B cell (primary cell): ENCODE measurements around the gene KLHL2. TPM values are rescaled to one million over a fixed set of nuclear protein-coding genes. Genes with fewer than 3 reads are reported as not detected.

ENCODE experiments used
- ATAC-seq: fragments of 200-7000 bp; cut with Tn5 transposase; one replicate; pipeline ENCODE4 v1.10.0; 2021; ENCODE audit warnings: low read depth, mild to moderate bottlenecking, moderate number of reproducible peaks, moderate library complexity
- CTCF ChIA-PET: fragments of 350-600 bp; sonication (Branson Sonifier 250); formaldehyde crosslinking; loops from one replicate; lab custom pipeline; 2021; ENCODE audit warnings: antibody characterized with exemption, inconsistent platforms; lab: Charles Lee
- POLR2A ChIA-PET: fragments of 350-600 bp; sonication (Branson Sonifier 250); formaldehyde crosslinking; loops from one replicate; lab custom pipeline; 2021; ENCODE audit warnings: antibody characterized with exemption; lab: Charles Lee
- DNase-seq: peaks from one replicate; pipeline ENCODE4 v3.0.0; 2013
- H2AFZ ChIP-seq: 2 replicates; pipeline ENCODE4 v1.6.1; 2012; ENCODE audit warnings: mild to moderate bottlenecking, low read depth, low read length; ENCODE audit not compliant: insufficient read depth, poor library complexity, severe bottlenecking
- H3K27ac ChIP-seq, 2 donors: 1 replicate in 1 of 2; 2 replicates in 1 of 2; pipeline ENCODE4 v1.5.1; 2012 to 2013; ENCODE audit warnings: low read length in 2 of 2, mild to moderate bottlenecking in 2 of 2, moderate library complexity in 1 of 2
- H3K27me3 ChIP-seq, 4 experiments: fragments of 200-600 bp in 1 of 4; sonication (generic) in 1 of 4; replicated peaks in 1 of 4; 1 replicate in 2 of 4; 2 replicates in 2 of 4; pipeline versions ENCODE4 v1.6.1 to v1.7.0; 2013 to 2016; ENCODE audit warnings: low read length in 3 of 4, mild to moderate bottlenecking in 2 of 4, mixed read lengths in 1 of 4, moderate library complexity in 1 of 4; ENCODE audit not compliant: insufficient read depth in 4 of 4, control insufficient read depth in 3 of 4; ENCODE audit errors: control extremely low read depth in 1 of 4
- H3K36me3 ChIP-seq, 2 experiments: replicated peaks in 1 of 2; 1 replicate in 1 of 2; 2 replicates in 1 of 2; pipeline versions ENCODE4 v1.6.1 to v1.7.1; 2013; ENCODE audit warnings: low read length in 1 of 2; ENCODE audit not compliant: insufficient read depth in 2 of 2, control insufficient read depth in 1 of 2; ENCODE audit errors: control extremely low read depth in 1 of 2, extremely low read depth in 1 of 2
- H3K4me1 ChIP-seq, 2 donors: fragments of 200-600 bp in 1 of 2; sonication (generic) in 1 of 2; 1 replicate in 1 of 2; 2 replicates in 1 of 2; pipeline versions ENCODE4 v1.5.1 to v1.6.1; 2013 to 2017; ENCODE audit warnings: low read length in 2 of 2; ENCODE audit not compliant: control insufficient read depth in 2 of 2, insufficient read depth in 2 of 2
- H3K4me2 ChIP-seq: replicated peaks from 2 replicates; pipeline ENCODE3; 2012; ENCODE audit warnings: mild to moderate bottlenecking, low read depth, low read length; ENCODE audit not compliant: poor library complexity, severe bottlenecking
- H3K4me3 ChIP-seq, 5 experiments: fragments of 200-600 bp in 1 of 5; sonication (generic) in 1 of 5; 1 replicate in 3 of 5; 2 replicates in 2 of 5; pipeline versions ENCODE4 v1.5.1 to v1.7.0; 2011 to 2016; ENCODE audit warnings: low read length in 4 of 5, mild to moderate bottlenecking in 4 of 5, low read depth in 2 of 5, control low read depth in 1 of 5, moderate library complexity in 1 of 5; ENCODE audit not compliant: insufficient read depth in 1 of 5; ENCODE audit errors: control extremely low read depth in 1 of 5, extremely low read depth in 1 of 5
- H3K79me2 ChIP-seq: fragments of 200-600 bp; sonication (generic); one replicate; pipeline ENCODE4 v1.6.0; 2016; ENCODE audit warnings: low read length; ENCODE audit not compliant: control insufficient read depth, insufficient read depth
- H3K9ac ChIP-seq: fragments of 200-600 bp; sonication (generic); 2 replicates; pipeline ENCODE4 v1.6.1; 2017; ENCODE audit warnings: mild to moderate bottlenecking, low read length, moderate library complexity
- H3K9me3 ChIP-seq, 3 donors: one replicate each; pipeline versions ENCODE4 v1.6.1 to v1.7.1; 2013; ENCODE audit warnings: low read length in 2 of 3; ENCODE audit not compliant: control insufficient read depth in 2 of 3, insufficient read depth in 1 of 3; ENCODE audit errors: control extremely low read depth in 1 of 3
- H4K20me1 ChIP-seq: 2 replicates; pipeline ENCODE4 v1.6.0; 2012; ENCODE audit warnings: mild to moderate bottlenecking, low read length; ENCODE audit not compliant: insufficient read depth, control insufficient read depth, poor library complexity, severe bottlenecking
- H3K27ac Mint-ChIP-seq: one replicate; pipeline ENCODE4 v1.8.0; 2021; ENCODE audit warnings: mixed read lengths
- H3K27me3 Mint-ChIP-seq: one replicate; pipeline ENCODE4 v1.8.0; 2021; ENCODE audit warnings: mixed read lengths
- H3K4me1 Mint-ChIP-seq: one replicate; pipeline ENCODE4 v1.8.0; 2021; ENCODE audit warnings: mixed read lengths
- H3K4me3 Mint-ChIP-seq: one replicate; pipeline ENCODE4 v1.8.0; 2021; ENCODE audit warnings: mixed read lengths
- H3K9me3 Mint-ChIP-seq: one replicate; pipeline ENCODE4 v1.8.0; 2022; ENCODE audit warnings: mixed read lengths; ENCODE audit not compliant: insufficient read depth
- CTCF ChIP-seq: fragments of 200-600 bp; IDR thresholded peaks from one replicate; pipeline ENCODE4 v1.8.0; 2022; ENCODE audit warnings: antibody characterized with exemption, mild to moderate bottlenecking
- EZH2 ChIP-seq: IDR thresholded peaks from 2 replicates; pipeline ENCODE4 v1.6.1; 2012; ENCODE audit warnings: borderline replicate concordance, low read depth, mild to moderate bottlenecking, moderate library complexity, low read length; ENCODE audit not compliant: insufficient read depth, poor library complexity, severe bottlenecking
- WGBS: methylation state at CpG from one replicate; pipeline ENCODE4 v1.1.5; 2013; ENCODE audit warnings: missing lambda C conversion rate; ENCODE audit not compliant: insufficient coverage; 5-methylcytosine and 5-hydroxymethylcytosine counted together
- intact Hi-C: fragments of 100-400 bp; cut with micrococcal nuclease; formaldehyde crosslinking; loops from one replicate; pipeline ENCODE4 v1.10.0; 2022
- polyA plus RNA-seq: library from polyadenylated mRNA; depleted of rRNA; stranded (reverse); fragments of >200 nt; gene quantifications from 2 replicates; pipeline ENCODE4 v1.2.3, GENCODE V29; 2012
- total RNA-seq, 2 donors: library from RNA; stranded (reverse); fragments of 120-200 nt in 1 of 2; gene quantifications; 1 replicate in 1 of 2; 2 replicates in 1 of 2; pipeline versions ENCODE4 v1.2.3 to v1.2.4, GENCODE V29; 2013 to 2022

Gene KLHL2
- total and polyA plus RNA-seq, 2 donors (not counting 1 experiment from before 2014, with no cell fraction given), result 7.8 to 77.5 TPM

DNA sequence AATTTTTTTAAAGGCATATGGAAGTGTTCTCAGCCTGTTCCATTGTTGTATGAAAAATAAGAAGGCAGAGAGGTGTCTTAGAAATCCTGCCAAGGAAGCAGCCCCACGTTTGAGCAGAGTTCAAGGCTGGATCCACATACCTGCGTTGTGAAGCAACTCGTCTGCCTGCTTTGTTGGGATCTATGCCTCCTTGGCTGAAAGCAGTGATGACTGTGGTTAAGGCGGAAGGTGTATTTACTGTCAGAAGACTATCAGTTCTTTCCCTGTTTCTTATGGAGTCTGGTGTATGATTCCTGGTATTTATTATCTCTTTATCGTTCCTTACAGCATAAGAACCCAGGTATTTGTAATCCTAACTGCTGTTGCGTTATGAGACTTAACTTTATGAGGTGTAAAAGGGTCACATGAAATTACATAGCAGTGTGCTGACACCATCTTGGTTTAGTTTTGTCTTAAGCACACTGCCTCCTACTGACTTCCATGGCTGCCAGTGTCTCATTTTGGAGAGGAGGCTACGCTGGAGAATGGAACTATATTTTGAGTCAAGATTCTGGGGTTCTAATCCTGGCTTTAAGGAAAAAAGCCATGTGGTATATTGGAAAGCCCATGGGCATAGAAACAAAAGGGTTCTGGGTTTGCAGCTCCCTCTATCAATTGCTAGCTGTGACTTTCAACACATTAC is 117.0 kb downstream of the KLHL2 start:
- CTCF ChIA-PET, result interaction anchor here (0.9 to 1.6 kb wide), 3 partner anchors 10 to 195 kb away, joined by 3 to 5 read pairs (median 3); no protein-coding TSS in a partner anchor
- Histone ChIP-seq H3K9me3 (no peaks in the 10 kb centered on the region), H3K4me2 (no peak overlapping the region), H2AFZ (no peak overlapping the region), H4K20me1 (no peaks in the 10 kb centered on the region), H3K79me2 (peaks cover 19% of the 10 kb centered on the region), H3K27ac (no peak overlapping the region), H3K27me3 (no peaks in the 10 kb centered on the region), H3K36me3 (no peaks in the 10 kb centered on the region), H3K9ac (no peak overlapping the region), H3K4me3 (no peak overlapping the region), H3K4me1 (peaks cover 19 to 20% of the 10 kb centered on the region in 2 donors)
- no peak for ATAC-seq
- intact Hi-C loops, result loop anchor here (10.0 kb wide), 1 partner anchor 70 kb away; no protein-coding TSS in a partner anchor
- Mint-ChIP-seq H3K9me3 (no peaks in the 10 kb centered on the region), H3K27ac (no peak overlapping the region), H3K4me3 (no peak overlapping the region), H3K27me3 (no peaks in the 10 kb centered on the region), H3K4me1 (peaks cover 13% of the 10 kb centered on the region)
- POLR2A ChIA-PET, result no interaction called here
- no peak for TF ChIP-seq CTCF
- TF ChIP-seq EZH2, result no peak
- WGBS, result 99% methylated on average over 4 of the region's 7 CpGs
- no peak for DNase-seq

- Mint-ChIP-seq H3K9me3 (no peaks in the 10 kb centered on the region), H3K27me3 (no peaks in the 10 kb centered on the region), H3K4me3 (no peak overlapping the region), H3K27ac (no peak overlapping the region), H3K4me1 (peaks cover 15% of the 10 kb centered on the region)
- Histone ChIP-seq H3K9me3 (no peaks in the 10 kb centered on the region), H3K4me1 (peaks cover 19 to 22% of the 10 kb centered on the region in 2 donors), H3K27me3 (no peaks in the 10 kb centered on the region), H4K20me1 (no peaks in the 10 kb centered on the region), H3K9ac (no peak overlapping the region), H3K4me3 (no peak overlapping the region), H3K27ac (no peak overlapping the region), H3K4me2 (no peak overlapping the region), H3K79me2 (peaks cover 24% of the 10 kb centered on the region), H3K36me3 (no peaks in the 10 kb centered on the region), H2AFZ (no peak overlapping the region)
- POLR2A ChIA-PET, result no interaction called here
- DNase-seq (no peak), ATAC-seq (no peak)
- WGBS, result no CpG with 5 or more reads among the region's 3 CpGs
- CTCF ChIA-PET, result interaction anchor here (1.6 kb wide), 1 partner anchor 10 kb away, joined by 5 read pairs; no protein-coding TSS in a partner anchor
- intact Hi-C loops, result loop anchor here (5.0 to 10.0 kb wide), 2 partner anchors 70 to 193 kb away; no protein-coding TSS in a partner anchor
- TF ChIP-seq CTCF (no peak), EZH2 (no peak)
These were observed 117.5 kb downstream of the KLHL2 start for GRCh38 chr4:165324918-165325304.
